H9 (cell line): Measurements from ENCODE around the gene CHD3. TPM values are rescaled to one million over a fixed set of nuclear protein-coding genes. Genes with fewer than 3 reads are reported as not detected.

ENCODE experiments used
- DNase-seq: peaks from one replicate; pipeline ENCODE4 v3.0.0-alpha.2; 2017
- H2AFZ ChIP-seq: one replicate; pipeline ENCODE4 v1.6.1; 2013; ENCODE audit warnings: mild to moderate bottlenecking, low read length, control low read depth, moderate library complexity
- H2AK5ac ChIP-seq: 2 replicates; pipeline ENCODE4 v1.6.1; 2013; ENCODE audit warnings: low read length, control low read depth, mixed read lengths; ENCODE audit not compliant: insufficient read length
- H2BK120ac ChIP-seq: one replicate; pipeline ENCODE4 v1.6.1; 2013; ENCODE audit warnings: low read depth, mild to moderate bottlenecking, low read length, control low read depth, inconsistent platforms; ENCODE audit not compliant: poor library complexity, severe bottlenecking
- H2BK12ac ChIP-seq: 2 replicates; pipeline ENCODE4 v1.6.1; 2013; ENCODE audit warnings: low read length, control low read depth, mixed read lengths, low read depth; ENCODE audit not compliant: insufficient read length
- H2BK15ac ChIP-seq: 2 replicates; pipeline ENCODE4 v1.6.1; 2013; ENCODE audit warnings: low read depth, low read length, control low read depth
- H2BK20ac ChIP-seq: one replicate; pipeline ENCODE4 v1.6.1; 2013; ENCODE audit warnings: low read depth, mild to moderate bottlenecking, low read length, control low read depth, inconsistent platforms; ENCODE audit not compliant: poor library complexity, severe bottlenecking
- H2BK5ac ChIP-seq: 2 replicates; pipeline ENCODE4 v1.6.1; 2013; ENCODE audit warnings: low read length, control low read depth, mixed read lengths; ENCODE audit not compliant: insufficient read length
- H3K14ac ChIP-seq: 2 replicates; pipeline ENCODE4 v1.6.1; 2013; ENCODE audit warnings: low read length, control low read depth; ENCODE audit not compliant: insufficient read depth
- H3K18ac ChIP-seq: 2 replicates; pipeline ENCODE4 v1.6.1; 2013; ENCODE audit warnings: low read depth, mild to moderate bottlenecking, mixed read lengths, low read length, control low read depth; ENCODE audit not compliant: insufficient read length
- H3K23ac ChIP-seq: 2 replicates; pipeline ENCODE4 v1.6.1; 2013; ENCODE audit warnings: low read length, control low read depth, mixed read lengths, low read depth; ENCODE audit not compliant: insufficient read length
- H3K23me2 ChIP-seq: 2 replicates; pipeline ENCODE4 v1.6.1; 2013; ENCODE audit warnings: low read depth, mild to moderate bottlenecking, mixed read lengths, low read length, control low read depth; ENCODE audit not compliant: insufficient read length, poor library complexity, severe bottlenecking
- H3K27ac ChIP-seq: 2 replicates; pipeline ENCODE4 v1.5.1; 2013; ENCODE audit warnings: low read length, control low read depth, mixed read lengths, low read depth; ENCODE audit not compliant: insufficient read length
- H3K27me3 ChIP-seq: 2 replicates; pipeline ENCODE4 v1.6.1; 2013; ENCODE audit warnings: low read length, control low read depth, inconsistent platforms; ENCODE audit not compliant: insufficient read depth
- H3K4ac ChIP-seq: 2 replicates; pipeline ENCODE4 v1.6.1; 2013; ENCODE audit warnings: low read depth, mild to moderate bottlenecking, control low read depth, inconsistent platforms, low read length, moderate library complexity
- H3K4me1 ChIP-seq: 2 replicates; pipeline ENCODE4 v1.6.1; 2013; ENCODE audit warnings: low read length, control low read depth, inconsistent platforms; ENCODE audit not compliant: insufficient read depth
- H3K4me2 ChIP-seq: 2 replicates; pipeline ENCODE4 v1.6.1; 2013; ENCODE audit warnings: low read length, control low read depth, mixed read lengths; ENCODE audit not compliant: insufficient read length, insufficient read depth
- H3K56ac ChIP-seq: 2 replicates; pipeline ENCODE4 v1.6.1; 2013; ENCODE audit warnings: low read depth, mild to moderate bottlenecking, mixed read lengths, low read length, control low read depth; ENCODE audit not compliant: insufficient read length
- H3K79me1 ChIP-seq: 2 replicates; pipeline ENCODE4 v1.6.1; 2013; ENCODE audit warnings: low read depth, mild to moderate bottlenecking, moderate library complexity, low read length, control low read depth, inconsistent platforms; ENCODE audit not compliant: insufficient read depth, poor library complexity, severe bottlenecking
- H3K79me2 ChIP-seq: 2 replicates; pipeline ENCODE4 v1.6.1; 2013; ENCODE audit warnings: low read length, control low read depth, inconsistent platforms; ENCODE audit not compliant: insufficient read depth
- H3K9ac ChIP-seq: 2 replicates; pipeline ENCODE4 v1.6.1; 2013; ENCODE audit warnings: low read length, control low read depth, mixed read lengths; ENCODE audit not compliant: insufficient read length; ENCODE audit errors: extremely low read depth
- H3K9me3 ChIP-seq: one replicate; pipeline ENCODE4 v1.6.1; 2013; ENCODE audit warnings: low read depth, low read length, inconsistent platforms; ENCODE audit not compliant: control insufficient read depth
- H3T11ph ChIP-seq: one replicate; pipeline ENCODE4 v1.6.1; 2013; ENCODE audit warnings: mild to moderate bottlenecking, low read length, control low read depth, inconsistent platforms
- H4K20me1 ChIP-seq: one replicate; pipeline ENCODE4 v1.6.1; 2013; ENCODE audit not compliant: control insufficient read depth, insufficient read length, insufficient read depth
- H4K5ac ChIP-seq: 2 replicates; pipeline ENCODE4 v1.6.1; 2013; ENCODE audit warnings: low read depth, mild to moderate bottlenecking, mixed read lengths, low read length, control low read depth; ENCODE audit not compliant: insufficient read length
- H4K8ac ChIP-seq: replicated peaks from 2 replicates; pipeline ENCODE4 v1.6.1; 2013; ENCODE audit warnings: low read length, control low read depth, mixed read lengths, low read depth; ENCODE audit not compliant: insufficient read length
- H4K91ac ChIP-seq: 2 replicates; pipeline ENCODE4 v1.6.1; 2013; ENCODE audit warnings: low read depth, mild to moderate bottlenecking, moderate library complexity, mixed read lengths, low read length, control low read depth; ENCODE audit not compliant: insufficient read length
- H3K27ac Mint-ChIP-seq, 3 experiments: 2 replicates in 2 of 3; 3 replicates in 1 of 3; pipeline ENCODE4 v1.8.0; 2020 to 2021; ENCODE audit warnings: mixed read lengths in 3 of 3, mild to moderate bottlenecking in 1 of 3, moderate library complexity in 1 of 3
- H3K27me3 Mint-ChIP-seq: 2 replicates; pipeline ENCODE4 v1.8.0; 2021; ENCODE audit warnings: low read depth, mild to moderate bottlenecking, moderate library complexity, mixed read lengths
- H3K36me3 Mint-ChIP-seq, 3 experiments: 2 replicates in 2 of 3; 3 replicates in 1 of 3; pipeline ENCODE4 v1.8.0; 2020 to 2021; ENCODE audit warnings: low read depth in 3 of 3, mixed read lengths in 3 of 3; ENCODE audit not compliant: insufficient read depth in 1 of 3
- H3K4me1 Mint-ChIP-seq, 2 experiments: 2 replicates each; pipeline ENCODE4 v1.8.0; 2020; ENCODE audit warnings: mixed read lengths in 2 of 2
- H3K4me3 Mint-ChIP-seq, 2 experiments: 2 replicates in 1 of 2; 3 replicates in 1 of 2; pipeline ENCODE4 v1.8.0; 2020 to 2021; ENCODE audit warnings: mild to moderate bottlenecking in 2 of 2, mixed read lengths in 2 of 2, moderate library complexity in 1 of 2
- H3K9me3 Mint-ChIP-seq, 2 experiments: 2 replicates in 1 of 2; 3 replicates in 1 of 2; pipeline ENCODE4 v1.8.0; 2020; ENCODE audit warnings: mild to moderate bottlenecking in 2 of 2, mixed read lengths in 2 of 2, moderate library complexity in 1 of 2
- CTCF ChIP-seq: fragments of 200-600 bp; sonication (generic); conservative IDR thresholded peaks from 3 replicates; pipeline ENCODE4 v1.8.0; 2021; ENCODE audit warnings: antibody characterized with exemption, mild to moderate bottlenecking
- WGBS: extraction: QIAGEN DNeasy Blood & Tissue Kit; methylation state at CpG from one replicate; pipeline ENCODE4 v1.1.7; 2013; ENCODE audit warnings: missing lambda C conversion rate, low lambda C conversion rate, mixed read lengths; ENCODE audit not compliant: insufficient read length; ENCODE audit errors: extremely low coverage; 5-methylcytosine and 5-hydroxymethylcytosine counted together
- total RNA-seq: library from RNA; stranded (reverse); gene quantifications from 2 replicates; pipeline ENCODE4 v1.2.1, GENCODE V29; 2021

Gene CHD3
- total RNA-seq, 1 experiment from 2014 or later: 33.2 TPM

DNA sequence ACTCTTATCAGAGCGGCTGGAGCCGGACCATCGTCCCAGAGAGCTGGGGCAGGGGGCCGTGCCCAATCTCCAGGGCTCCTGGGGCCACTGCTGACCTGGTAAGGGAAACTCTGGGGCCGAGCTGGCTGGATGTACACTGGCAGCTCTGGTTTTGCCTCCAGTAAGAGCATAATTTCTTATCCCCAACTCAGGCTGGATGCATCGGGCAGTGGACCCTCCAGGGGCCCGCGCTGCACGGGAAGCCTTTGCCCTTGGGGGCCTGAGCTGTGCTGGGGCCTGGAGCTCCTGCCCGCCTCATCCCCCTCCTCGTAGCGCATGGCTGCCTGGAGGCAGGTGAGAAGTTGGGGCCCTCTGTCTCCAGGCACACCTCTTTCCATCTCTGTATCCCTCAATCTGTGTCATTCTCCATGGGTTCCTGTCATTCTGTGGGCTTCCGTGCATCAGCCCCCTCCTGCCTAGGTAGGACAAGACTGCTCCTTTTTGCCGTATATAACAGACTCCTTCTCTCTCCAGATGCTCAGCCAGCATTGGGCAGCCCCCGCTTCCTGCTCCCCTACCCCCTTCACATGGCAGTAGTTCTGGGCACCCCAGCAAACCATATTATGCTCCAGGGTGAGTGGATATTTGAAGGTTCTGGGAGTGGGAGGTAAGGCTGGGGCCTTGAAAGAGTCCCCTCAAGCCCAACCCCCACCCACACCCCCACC lies 43.1 kb upstream of the CHD3 start:
- Histone ChIP-seq H3K9ac (no peak overlapping the region), H2BK120ac (no peak overlapping the region), H2AK5ac (no peak overlapping the region), H4K20me1 (no peaks in the 10 kb centered on the region), H2BK12ac (no peak overlapping the region), H3K4me2 (peak overlapping the region; percentile 97), H2AFZ (no peak overlapping the region), H3K23me2 (peaks cover 29% of the 10 kb centered on the region), H4K5ac (no peak overlapping the region), H2BK20ac (no peak overlapping the region), H3K56ac (no peak overlapping the region), H3K79me1 (no peaks in the 10 kb centered on the region), H2BK5ac (no peak overlapping the region), H3K27me3 (peaks cover 10% of the 10 kb centered on the region; the same call in 1 of the 2 replicates), H4K8ac (no peak overlapping the region), H3K14ac (no peak overlapping the region), H3K18ac (no peak overlapping the region), H3K27ac (no peak overlapping the region), H3K23ac (no peak overlapping the region), H3K4ac (no peak overlapping the region), H2BK15ac (no peak overlapping the region), H3K9me3 (no peaks in the 10 kb centered on the region), H3T11ph (no peak overlapping the region), H4K91ac (no peak overlapping the region), H3K4me1 (no peaks in the 10 kb centered on the region), H3K79me2 (no peaks in the 10 kb centered on the region)
- Mint-ChIP-seq H3K27me3 (peaks cover 15% of the 10 kb centered on the region), H3K27ac (no peak overlapping the region; a peak in 1 of 7 replicates), H3K9me3 (no peaks in the 10 kb centered on the region; a peak in 1 of 5 replicates), H3K4me1 (peaks cover 13 to 27% of the 10 kb centered on the region in 2 experiments), H3K36me3 (peaks cover 4 to 32% (median 27%) of the 10 kb centered on the region in 3 experiments; a peak in 6 of 7 replicates), H3K4me3 (peak overlapping the region; percentile 89 to 94)
- no peak for DNase-seq
- no CpG with 5 or more reads among the region's 15 CpGs for WGBS
- no peak for TF ChIP-seq CTCF
